ENCODE results near the gene IL1A. TPM values are rescaled to one million over a fixed set of nuclear protein-coding genes. Genes with fewer than 3 reads are reported as not detected.

IL1A gene
- total and polyA plus RNA-seq, 9 of the 15 experiments (the other 6 are each of a cell fraction or from before 2014, with no cell fraction given): 0.03 to 0.27 (median 0.14) TPM; not detected in 2

DNA sequence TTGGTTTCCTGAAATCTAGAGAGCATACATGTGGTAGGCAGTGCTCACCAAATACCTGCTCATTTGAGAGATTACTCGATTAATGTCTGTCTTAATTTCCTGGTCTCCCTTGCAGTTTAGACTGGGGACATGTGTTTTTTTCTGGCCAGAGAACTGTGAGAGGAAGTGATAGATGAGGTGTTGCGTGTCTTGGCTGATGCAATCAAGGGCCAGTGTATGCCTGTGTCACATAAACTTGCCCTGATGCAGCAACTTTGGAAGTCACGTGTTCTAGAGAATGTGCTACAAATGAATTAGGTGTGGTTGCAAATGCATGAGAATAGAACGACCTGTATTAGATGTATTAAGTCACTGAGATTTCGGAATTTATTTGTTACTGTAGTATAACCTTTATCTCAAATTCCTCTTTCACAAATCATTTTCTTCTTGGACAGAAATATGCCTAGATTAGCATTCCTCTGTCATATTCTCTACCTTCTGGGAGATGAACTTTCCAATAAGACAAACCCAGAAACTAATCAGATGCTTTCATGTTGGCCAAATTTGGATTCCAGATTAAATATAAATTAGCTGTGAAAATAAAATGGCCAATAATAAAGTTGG, 9.9 kb upstream of the IL1A start (continued):
- TF ChIP-seq, protein P1, sequence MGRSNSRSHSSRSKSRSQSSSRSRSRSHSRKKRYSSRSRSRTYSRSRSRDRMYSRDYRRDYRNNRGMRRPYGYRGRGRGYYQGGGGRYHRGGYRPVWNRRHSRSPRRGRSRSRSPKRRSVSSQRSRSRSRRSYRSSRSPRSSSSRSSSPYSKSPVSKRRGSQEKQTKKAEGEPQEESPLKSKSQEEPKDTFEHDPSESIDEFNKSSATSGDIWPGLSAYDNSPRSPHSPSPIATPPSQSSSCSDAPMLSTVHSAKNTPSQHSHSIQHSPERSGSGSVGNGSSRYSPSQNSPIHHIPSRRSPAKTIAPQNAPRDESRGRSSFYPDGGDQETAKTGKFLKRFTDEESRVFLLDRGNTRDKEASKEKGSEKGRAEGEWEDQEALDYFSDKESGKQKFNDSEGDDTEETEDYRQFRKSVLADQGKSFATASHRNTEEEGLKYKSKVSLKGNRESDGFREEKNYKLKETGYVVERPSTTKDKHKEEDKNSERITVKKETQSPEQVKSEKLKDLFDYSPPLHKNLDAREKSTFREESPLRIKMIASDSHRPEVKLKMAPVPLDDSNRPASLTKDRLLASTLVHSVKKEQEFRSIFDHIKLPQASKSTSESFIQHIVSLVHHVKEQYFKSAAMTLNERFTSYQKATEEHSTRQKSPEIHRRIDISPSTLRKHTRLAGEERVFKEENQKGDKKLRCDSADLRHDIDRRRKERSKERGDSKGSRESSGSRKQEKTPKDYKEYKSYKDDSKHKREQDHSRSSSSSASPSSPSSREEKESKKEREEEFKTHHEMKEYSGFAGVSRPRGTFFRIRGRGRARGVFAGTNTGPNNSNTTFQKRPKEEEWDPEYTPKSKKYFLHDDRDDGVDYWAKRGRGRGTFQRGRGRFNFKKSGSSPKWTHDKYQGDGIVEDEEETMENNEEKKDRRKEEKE (IDR thresholded peaks at IDR 0.05; ENCODE audit: borderline replicate concordance in 1 of 2, control insufficient read depth in 1 of 2, low read depth in 2 of 2, low read length in 1 of 2): no peak
- TF ChIP-seq, protein P2, sequence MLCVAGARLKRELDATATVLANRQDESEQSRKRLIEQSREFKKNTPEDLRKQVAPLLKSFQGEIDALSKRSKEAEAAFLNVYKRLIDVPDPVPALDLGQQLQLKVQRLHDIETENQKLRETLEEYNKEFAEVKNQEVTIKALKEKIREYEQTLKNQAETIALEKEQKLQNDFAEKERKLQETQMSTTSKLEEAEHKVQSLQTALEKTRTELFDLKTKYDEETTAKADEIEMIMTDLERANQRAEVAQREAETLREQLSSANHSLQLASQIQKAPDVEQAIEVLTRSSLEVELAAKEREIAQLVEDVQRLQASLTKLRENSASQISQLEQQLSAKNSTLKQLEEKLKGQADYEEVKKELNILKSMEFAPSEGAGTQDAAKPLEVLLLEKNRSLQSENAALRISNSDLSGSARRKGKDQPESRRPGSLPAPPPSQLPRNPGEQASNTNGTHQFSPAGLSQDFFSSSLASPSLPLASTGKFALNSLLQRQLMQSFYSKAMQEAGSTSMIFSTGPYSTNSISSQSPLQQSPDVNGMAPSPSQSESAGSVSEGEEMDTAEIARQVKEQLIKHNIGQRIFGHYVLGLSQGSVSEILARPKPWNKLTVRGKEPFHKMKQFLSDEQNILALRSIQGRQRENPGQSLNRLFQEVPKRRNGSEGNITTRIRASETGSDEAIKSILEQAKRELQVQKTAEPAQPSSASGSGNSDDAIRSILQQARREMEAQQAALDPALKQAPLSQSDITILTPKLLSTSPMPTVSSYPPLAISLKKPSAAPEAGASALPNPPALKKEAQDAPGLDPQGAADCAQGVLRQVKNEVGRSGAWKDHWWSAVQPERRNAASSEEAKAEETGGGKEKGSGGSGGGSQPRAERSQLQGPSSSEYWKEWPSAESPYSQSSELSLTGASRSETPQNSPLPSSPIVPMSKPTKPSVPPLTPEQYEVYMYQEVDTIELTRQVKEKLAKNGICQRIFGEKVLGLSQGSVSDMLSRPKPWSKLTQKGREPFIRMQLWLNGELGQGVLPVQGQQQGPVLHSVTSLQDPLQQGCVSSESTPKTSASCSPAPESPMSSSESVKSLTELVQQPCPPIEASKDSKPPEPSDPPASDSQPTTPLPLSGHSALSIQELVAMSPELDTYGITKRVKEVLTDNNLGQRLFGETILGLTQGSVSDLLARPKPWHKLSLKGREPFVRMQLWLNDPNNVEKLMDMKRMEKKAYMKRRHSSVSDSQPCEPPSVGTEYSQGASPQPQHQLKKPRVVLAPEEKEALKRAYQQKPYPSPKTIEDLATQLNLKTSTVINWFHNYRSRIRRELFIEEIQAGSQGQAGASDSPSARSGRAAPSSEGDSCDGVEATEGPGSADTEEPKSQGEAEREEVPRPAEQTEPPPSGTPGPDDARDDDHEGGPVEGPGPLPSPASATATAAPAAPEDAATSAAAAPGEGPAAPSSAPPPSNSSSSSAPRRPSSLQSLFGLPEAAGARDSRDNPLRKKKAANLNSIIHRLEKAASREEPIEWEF (CRISPR knock-in tag; IDR thresholded peaks at IDR 0.05): no peak
- TF ChIP-seq ZNF184 (CRISPR knock-in tag; IDR thresholded peaks at IDR 0.05): no peak
- TF ChIP-seq, protein P3, sequence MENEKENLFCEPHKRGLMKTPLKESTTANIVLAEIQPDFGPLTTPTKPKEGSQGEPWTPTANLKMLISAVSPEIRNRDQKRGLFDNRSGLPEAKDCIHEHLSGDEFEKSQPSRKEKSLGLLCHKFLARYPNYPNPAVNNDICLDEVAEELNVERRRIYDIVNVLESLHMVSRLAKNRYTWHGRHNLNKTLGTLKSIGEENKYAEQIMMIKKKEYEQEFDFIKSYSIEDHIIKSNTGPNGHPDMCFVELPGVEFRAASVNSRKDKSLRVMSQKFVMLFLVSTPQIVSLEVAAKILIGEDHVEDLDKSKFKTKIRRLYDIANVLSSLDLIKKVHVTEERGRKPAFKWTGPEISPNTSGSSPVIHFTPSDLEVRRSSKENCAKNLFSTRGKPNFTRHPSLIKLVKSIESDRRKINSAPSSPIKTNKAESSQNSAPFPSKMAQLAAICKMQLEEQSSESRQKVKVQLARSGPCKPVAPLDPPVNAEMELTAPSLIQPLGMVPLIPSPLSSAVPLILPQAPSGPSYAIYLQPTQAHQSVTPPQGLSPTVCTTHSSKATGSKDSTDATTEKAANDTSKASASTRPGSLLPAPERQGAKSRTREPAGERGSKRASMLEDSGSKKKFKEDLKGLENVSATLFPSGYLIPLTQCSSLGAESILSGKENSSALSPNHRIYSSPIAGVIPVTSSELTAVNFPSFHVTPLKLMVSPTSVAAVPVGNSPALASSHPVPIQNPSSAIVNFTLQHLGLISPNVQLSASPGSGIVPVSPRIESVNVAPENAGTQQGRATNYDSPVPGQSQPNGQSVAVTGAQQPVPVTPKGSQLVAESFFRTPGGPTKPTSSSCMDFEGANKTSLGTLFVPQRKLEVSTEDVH (IDR thresholded peaks at IDR 0.05; ENCODE audit: low read depth, partially characterized antibody): peak; percentile 79
- peak; percentile 90 for TF ChIP-seq JUN (IDR thresholded peaks at IDR 0.05; ENCODE audit: borderline replicate concordance, low read depth, low read length)
- no peak for TF ChIP-seq JUN (CRISPR knock-in tag; IDR thresholded peaks at IDR 0.05; ENCODE audit: borderline replicate concordance)
- TF ChIP-seq SETDB1 (IDR thresholded peaks at IDR 0.05; ENCODE audit: low read length): no peak
- TF ChIP-seq KLF10 (CRISPR knock-in tag; IDR thresholded peaks at IDR 0.05): no peak
- TF ChIP-seq, protein P4, sequence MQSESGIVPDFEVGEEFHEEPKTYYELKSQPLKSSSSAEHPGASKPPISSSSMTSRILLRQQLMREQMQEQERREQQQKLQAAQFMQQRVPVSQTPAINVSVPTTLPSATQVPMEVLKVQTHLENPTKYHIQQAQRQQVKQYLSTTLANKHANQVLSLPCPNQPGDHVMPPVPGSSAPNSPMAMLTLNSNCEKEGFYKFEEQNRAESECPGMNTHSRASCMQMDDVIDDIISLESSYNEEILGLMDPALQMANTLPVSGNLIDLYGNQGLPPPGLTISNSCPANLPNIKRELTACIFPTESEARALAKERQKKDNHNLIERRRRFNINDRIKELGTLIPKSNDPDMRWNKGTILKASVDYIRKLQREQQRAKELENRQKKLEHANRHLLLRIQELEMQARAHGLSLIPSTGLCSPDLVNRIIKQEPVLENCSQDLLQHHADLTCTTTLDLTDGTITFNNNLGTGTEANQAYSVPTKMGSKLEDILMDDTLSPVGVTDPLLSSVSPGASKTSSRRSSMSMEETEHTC (IDR thresholded peaks at IDR 0.05): no peak
- peak; percentile 78 for TF ChIP-seq LCOR (CRISPR knock-in tag; IDR thresholded peaks at IDR 0.05)
- TF ChIP-seq MYBL2 (IDR thresholded peaks at IDR 0.05; ENCODE audit: low read depth): no peak
- no peak for TF ChIP-seq MYBL2 (CRISPR knock-in tag; IDR thresholded peaks at IDR 0.05; ENCODE audit: borderline replicate concordance)
- TF ChIP-seq SREBF1 (IDR thresholded peaks at IDR 0.05; ENCODE audit: borderline replicate concordance, low read depth, low read length): no peak

Data from K562 (cell line).